SJCRH30 (cell line): ENCODE results near the gene MLLT3. TPM values are rescaled to one million over a fixed set of nuclear protein-coding genes. Genes with fewer than 3 reads are reported as not detected.

Experiments used
- DNase-seq, 2 experiments: peaks; one replicate each; pipeline ENCODE4 v3.0.0-alpha.2; 2015 to 2020
- H3K27ac ChIP-seq: fragments of 250-450 bp; sonication (Bioruptor Pico); 2 replicates; pipeline ENCODE4 v1.5.1; 2020; ENCODE audit warnings: mild to moderate bottlenecking, moderate library complexity
- H3K27me3 ChIP-seq: fragments of 250-450 bp; sonication (Bioruptor Pico); 2 replicates; pipeline ENCODE4 v1.5.1; 2020; ENCODE audit warnings: mild to moderate bottlenecking, moderate library complexity
- H3K36me3 ChIP-seq: fragments of 250-450 bp; sonication (Bioruptor Pico); 2 replicates; pipeline ENCODE4 v1.5.1; 2020; ENCODE audit warnings: mild to moderate bottlenecking, moderate library complexity
- H3K4me1 ChIP-seq: fragments of 250-450 bp; sonication (Bioruptor Pico); 2 replicates; pipeline ENCODE4 v1.5.1; 2020; ENCODE audit warnings: mild to moderate bottlenecking, moderate library complexity
- H3K4me3 ChIP-seq: fragments of 250-450 bp; sonication (Bioruptor Pico); 2 replicates; pipeline ENCODE4 v1.5.1; 2020; ENCODE audit warnings: mild to moderate bottlenecking, moderate library complexity
- H3K9me3 ChIP-seq: fragments of 250-450 bp; sonication (Bioruptor Pico); replicated peaks from 2 replicates; pipeline ENCODE4 v1.5.1; 2020; ENCODE audit warnings: mild to moderate bottlenecking, moderate library complexity
- total RNA-seq: library from RNA; depleted of rRNA; stranded (reverse); fragments of >200 nt; shearing (Covaris generic); gene quantifications from 2 replicates; pipeline ENCODE4 v1.2.3, GENCODE V29; 2014

MLLT3 gene
- total RNA-seq, 1 experiment from 2014 or later, result 30.9 TPM

DNA sequence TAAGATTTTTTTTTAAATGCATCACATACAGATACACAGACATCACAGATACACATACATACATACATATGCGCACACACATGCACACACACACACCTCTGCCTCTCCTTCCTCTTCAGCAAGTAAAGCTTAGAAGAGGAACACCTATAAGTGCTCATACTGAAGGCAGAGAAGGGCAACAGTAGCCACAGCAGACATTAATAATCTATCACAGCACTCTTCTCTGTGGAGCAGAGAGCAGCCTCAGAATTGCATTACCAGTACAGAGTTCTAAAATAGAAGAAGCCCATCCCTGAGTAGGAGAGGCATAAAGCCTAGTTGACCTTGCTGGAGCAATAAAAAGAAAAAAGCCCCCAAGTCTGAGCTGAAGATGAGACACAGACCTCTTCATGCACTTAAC, 110.6 kb downstream of the MLLT3 start:
- no peak for DNase-seq
- no peaks in the 10 kb centered on the region for H3K36me3 ChIP-seq
- no peaks in the 10 kb centered on the region for H3K4me1 ChIP-seq
- no peak overlapping the region for H3K27ac ChIP-seq
- no peaks in the 10 kb centered on the region for H3K27me3 ChIP-seq
- H3K9me3 ChIP-seq, result no peaks in the 10 kb centered on the region
- no peak overlapping the region for H3K4me3 ChIP-seq

GRCh38 chr9:20509466-20509865, 112.8 kb downstream of the MLLT3 start:
- no peaks in the 10 kb centered on the region for H3K36me3 ChIP-seq
- no peaks in the 10 kb centered on the region for H3K27me3 ChIP-seq
- no peaks in the 10 kb centered on the region for H3K9me3 ChIP-seq
- H3K27ac ChIP-seq, result no peak overlapping the region
- no peaks in the 10 kb centered on the region for H3K4me1 ChIP-seq
- no peak overlapping the region for H3K4me3 ChIP-seq
- no peak for DNase-seq

GRCh38 chr9:20508242-20508641, 114.1 kb downstream of the MLLT3 start:
- no peaks in the 10 kb centered on the region for H3K36me3 ChIP-seq
- no peaks in the 10 kb centered on the region for H3K9me3 ChIP-seq
- no peaks in the 10 kb centered on the region for H3K4me1 ChIP-seq
- H3K4me3 ChIP-seq, result no peak overlapping the region
- DNase-seq, result peak in 1 of 2 experiments; percentile 8
- H3K27ac ChIP-seq, result no peak overlapping the region
- H3K27me3 ChIP-seq, result no peaks in the 10 kb centered on the region

GRCh38 chr9:20507431-20507830, 114.9 kb downstream of the MLLT3 start:
- H3K27me3 ChIP-seq, result no peaks in the 10 kb centered on the region

GRCh38 chr9:20506099-20506900, 116.0 kb downstream of the MLLT3 start:
- H3K27ac ChIP-seq, result no peak overlapping the region
- no peak for DNase-seq

More at GRCh38 chr9:20507431-20507830, 114.9 kb downstream of the MLLT3 start:
- H3K27ac ChIP-seq, result no peak overlapping the region
- DNase-seq, result no peak
- no peaks in the 10 kb centered on the region for H3K36me3 ChIP-seq
- H3K9me3 ChIP-seq, result no peaks in the 10 kb centered on the region
- H3K4me3 ChIP-seq, result no peak overlapping the region
- H3K4me1 ChIP-seq, result no peaks in the 10 kb centered on the region

GRCh38 chr9:20505574-20505973, 116.7 kb downstream of the MLLT3 start:
- no peaks in the 10 kb centered on the region for H3K27me3 ChIP-seq
- no peaks in the 10 kb centered on the region for H3K36me3 ChIP-seq
- H3K4me3 ChIP-seq, result no peak overlapping the region
- H3K4me1 ChIP-seq, result no peaks in the 10 kb centered on the region
- no peak overlapping the region for H3K27ac ChIP-seq
- no peak for DNase-seq
- no peaks in the 10 kb centered on the region for H3K9me3 ChIP-seq

More at GRCh38 chr9:20506099-20506900, 116.0 kb downstream of the MLLT3 start:
- H3K27me3 ChIP-seq, result no peaks in the 10 kb centered on the region
- no peak overlapping the region for H3K4me3 ChIP-seq
- no peaks in the 10 kb centered on the region for H3K36me3 ChIP-seq
- no peaks in the 10 kb centered on the region for H3K4me1 ChIP-seq
- H3K9me3 ChIP-seq, result no peaks in the 10 kb centered on the region

DNA sequence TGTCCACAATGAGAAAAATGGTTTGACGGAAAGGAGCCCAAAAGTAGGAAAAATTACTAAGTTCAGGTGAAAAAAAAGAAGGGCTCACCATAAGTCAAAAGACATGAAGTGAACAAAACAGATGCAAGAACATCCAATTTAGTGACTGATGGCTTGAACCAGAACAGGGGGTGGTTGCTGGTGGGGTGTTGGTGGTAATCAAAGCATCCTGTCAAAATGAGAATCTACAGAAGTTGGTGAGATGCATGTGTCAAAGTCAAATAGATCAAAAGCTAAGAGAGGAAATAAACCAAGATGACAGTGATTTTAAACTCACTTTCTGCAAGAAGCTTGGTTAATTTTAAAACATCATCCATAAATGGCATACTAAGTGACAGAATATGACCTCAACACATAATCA, 117.4 kb downstream of the MLLT3 start:
- H3K27ac ChIP-seq, result no peak overlapping the region
- no peak for DNase-seq
- no peaks in the 10 kb centered on the region for H3K36me3 ChIP-seq
- H3K27me3 ChIP-seq, result no peaks in the 10 kb centered on the region
- no peaks in the 10 kb centered on the region for H3K9me3 ChIP-seq
- no peaks in the 10 kb centered on the region for H3K4me1 ChIP-seq
- H3K4me3 ChIP-seq, result no peak overlapping the region

GRCh38 chr9:20500101-20500500, 122.2 kb downstream of the MLLT3 start:
- Histone ChIP-seq H3K27ac (no peak overlapping the region), H3K4me1 (no peaks in the 10 kb centered on the region), H3K27me3 (no peaks in the 10 kb centered on the region), H3K36me3 (no peaks in the 10 kb centered on the region), H3K4me3 (no peak overlapping the region), H3K9me3 (no peaks in the 10 kb centered on the region; the same call in 1 of the 2 replicates)
- no peak for DNase-seq

- H3K4me3 ChIP-seq, result no peak overlapping the region
- no peak overlapping the region for H3K27ac ChIP-seq
- no peaks in the 10 kb centered on the region for H3K27me3 ChIP-seq
- H3K4me1 ChIP-seq, result no peaks in the 10 kb centered on the region
- DNase-seq, result no peak
- H3K36me3 ChIP-seq, result no peaks in the 10 kb centered on the region
- H3K9me3 ChIP-seq, result no peaks in the 10 kb centered on the region; the same call in 1 of the 2 replicates
Measured at GRCh38 chr9:20499013-20499412, 123.3 kb downstream of the MLLT3 start.

DNA sequence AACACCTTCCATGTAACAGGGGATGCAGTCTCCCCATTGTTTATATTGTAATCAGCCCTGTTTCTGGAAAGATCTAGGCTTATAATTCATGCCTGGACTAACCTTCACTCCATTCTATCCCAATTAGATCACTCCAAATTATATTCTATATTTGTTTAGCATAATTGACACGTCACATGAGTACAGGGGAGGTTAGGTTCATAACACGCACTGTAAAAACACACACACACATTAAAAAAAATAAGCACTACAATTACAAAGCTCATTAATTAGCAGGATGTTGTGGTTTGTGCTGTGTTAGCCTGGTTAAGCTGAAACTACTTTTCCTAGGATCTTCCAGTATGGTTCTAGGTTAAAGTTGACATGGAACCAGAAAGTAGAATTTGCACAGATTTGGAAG, 126.0 kb downstream of the MLLT3 start:
- Histone ChIP-seq H3K9me3 (no peaks in the 10 kb centered on the region; the same call in 1 of the 2 replicates), H3K27ac (no peak overlapping the region), H3K27me3 (no peaks in the 10 kb centered on the region), H3K36me3 (no peaks in the 10 kb centered on the region), H3K4me1 (no peaks in the 10 kb centered on the region), H3K4me3 (no peak overlapping the region)
- DNase-seq, result no peak

DNA sequence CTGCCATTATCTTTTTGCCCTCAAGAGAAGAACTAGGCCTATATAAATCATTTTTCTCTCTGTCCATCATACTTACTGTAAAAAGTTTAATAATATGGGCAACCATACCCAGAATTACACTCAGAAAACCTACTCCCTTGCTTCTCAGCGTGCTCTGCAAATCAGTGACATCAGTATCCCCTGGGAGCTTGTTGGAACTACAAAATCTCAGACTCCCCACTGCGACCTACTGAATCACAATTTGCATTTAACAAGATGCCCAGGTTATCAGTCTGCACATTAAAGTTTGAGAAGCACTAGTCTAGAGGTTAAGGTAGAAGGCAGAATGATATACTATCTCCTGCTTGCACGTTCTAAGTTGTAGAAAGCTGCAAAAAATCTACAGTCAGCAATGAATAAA, 127.2 kb downstream of the MLLT3 start:
- H3K4me3 ChIP-seq, result no peak overlapping the region
- H3K27ac ChIP-seq, result no peak overlapping the region
- no peaks in the 10 kb centered on the region for H3K27me3 ChIP-seq
- DNase-seq, result no peak
- H3K9me3 ChIP-seq, result no peaks in the 10 kb centered on the region; the same call in 1 of the 2 replicates
- no peaks in the 10 kb centered on the region for H3K4me1 ChIP-seq
- H3K36me3 ChIP-seq, result no peaks in the 10 kb centered on the region

DNA sequence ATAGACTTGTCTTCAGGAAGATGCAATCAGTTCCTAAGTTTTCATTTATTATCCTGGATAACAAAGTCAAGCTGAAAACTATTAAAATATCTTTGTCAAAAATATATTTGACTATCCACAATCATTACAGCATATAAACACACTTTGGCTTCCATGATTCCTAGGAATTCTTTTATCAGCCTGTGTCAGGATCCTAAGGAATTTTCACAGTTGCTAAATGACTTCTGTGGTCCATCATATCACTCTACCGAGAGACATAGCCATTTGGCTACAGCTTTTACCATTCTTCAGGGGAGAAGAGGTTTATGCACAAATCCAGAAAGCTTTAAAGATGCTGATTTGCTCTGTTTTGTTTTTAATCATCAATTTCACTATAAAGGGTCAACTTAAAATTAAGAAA, 128.3 kb downstream of the MLLT3 start:
- DNase-seq, result no peak
- H3K4me1 ChIP-seq, result no peaks in the 10 kb centered on the region
- no peak overlapping the region for H3K27ac ChIP-seq
- no peaks in the 10 kb centered on the region for H3K36me3 ChIP-seq
- H3K4me3 ChIP-seq, result no peak overlapping the region
- H3K27me3 ChIP-seq, result no peaks in the 10 kb centered on the region
- no peaks in the 10 kb centered on the region; the same call in 1 of the 2 replicates for H3K9me3 ChIP-seq

DNA sequence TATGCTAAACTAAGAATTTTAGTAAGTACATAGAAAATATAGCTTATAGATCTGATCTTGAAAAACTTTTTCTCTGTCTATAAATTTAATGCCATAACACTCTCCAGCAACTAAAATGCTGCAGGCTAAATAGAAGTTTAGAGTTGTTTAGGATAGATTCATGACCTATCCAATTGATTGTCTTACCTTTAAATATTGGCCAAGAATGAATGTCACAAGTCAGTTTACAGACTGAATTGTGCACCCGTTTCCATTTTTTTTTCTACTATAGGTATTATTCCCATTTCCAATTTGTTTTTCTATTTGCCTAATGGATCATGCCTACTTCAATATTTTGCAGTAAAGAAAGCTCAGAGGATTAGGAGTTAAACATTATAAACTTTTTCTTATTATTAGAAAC, 129.5 kb downstream of the MLLT3 start:
- no peaks in the 10 kb centered on the region for H3K4me1 ChIP-seq
- H3K9me3 ChIP-seq, result no peaks in the 10 kb centered on the region; the same call in 1 of the 2 replicates
- H3K4me3 ChIP-seq, result no peak overlapping the region

DNA sequence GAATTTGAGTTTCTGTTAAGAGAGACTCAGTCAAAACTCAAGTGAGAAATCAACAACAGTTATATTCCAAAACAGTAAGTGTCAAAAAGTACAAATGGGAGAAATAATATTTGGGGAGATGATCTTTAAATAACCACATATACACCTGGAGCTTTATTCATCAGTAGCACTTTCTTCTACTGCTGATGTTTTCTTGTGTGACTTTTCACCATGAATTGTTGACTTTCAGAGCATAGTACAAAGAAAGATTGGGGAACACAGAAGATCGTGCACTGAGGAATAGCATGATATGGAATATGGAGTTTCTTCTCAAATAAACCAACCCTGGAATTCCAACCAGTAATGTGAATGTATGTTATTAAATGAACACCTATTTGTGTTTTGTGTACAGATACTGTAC, 130.7 kb downstream of the MLLT3 start:
- no peaks in the 10 kb centered on the region for H3K4me1 ChIP-seq
- no peak overlapping the region for H3K4me3 ChIP-seq
- H3K9me3 ChIP-seq, result no peaks in the 10 kb centered on the region; the same call in 1 of the 2 replicates
- no peak for DNase-seq
- H3K27ac ChIP-seq, result no peak overlapping the region
- no peaks in the 10 kb centered on the region for H3K36me3 ChIP-seq
- H3K27me3 ChIP-seq, result no peaks in the 10 kb centered on the region

More for the DNA sequence above, 129.5 kb downstream of the MLLT3 start:
- H3K27me3 ChIP-seq, result no peaks in the 10 kb centered on the region
- no peak overlapping the region for H3K27ac ChIP-seq
- H3K36me3 ChIP-seq, result no peaks in the 10 kb centered on the region
- DNase-seq, result no peak

GRCh38 chr9:20490246-20490834, 132.0 kb downstream of the MLLT3 start:
- Histone ChIP-seq H3K4me3 (no peak overlapping the region), H3K9me3 (no peaks in the 10 kb centered on the region), H3K27ac (no peak overlapping the region), H3K4me1 (no peaks in the 10 kb centered on the region), H3K27me3 (no peaks in the 10 kb centered on the region), H3K36me3 (no peaks in the 10 kb centered on the region)
- no peak for DNase-seq
